Activated gamma-delta T cell treated with anti-CD3 and anti-CD28 coated beads, Interleukin-2, amount 50 U/mL, for 16 hours (primary cell): ENCODE data around the gene OSBPL7.

Experiments used
- DNase-seq: peaks from one replicate; pipeline ENCODE4 v3.0.0-alpha.2; 2020; ENCODE audit warnings: low read depth

Gene OSBPL7, protein sequence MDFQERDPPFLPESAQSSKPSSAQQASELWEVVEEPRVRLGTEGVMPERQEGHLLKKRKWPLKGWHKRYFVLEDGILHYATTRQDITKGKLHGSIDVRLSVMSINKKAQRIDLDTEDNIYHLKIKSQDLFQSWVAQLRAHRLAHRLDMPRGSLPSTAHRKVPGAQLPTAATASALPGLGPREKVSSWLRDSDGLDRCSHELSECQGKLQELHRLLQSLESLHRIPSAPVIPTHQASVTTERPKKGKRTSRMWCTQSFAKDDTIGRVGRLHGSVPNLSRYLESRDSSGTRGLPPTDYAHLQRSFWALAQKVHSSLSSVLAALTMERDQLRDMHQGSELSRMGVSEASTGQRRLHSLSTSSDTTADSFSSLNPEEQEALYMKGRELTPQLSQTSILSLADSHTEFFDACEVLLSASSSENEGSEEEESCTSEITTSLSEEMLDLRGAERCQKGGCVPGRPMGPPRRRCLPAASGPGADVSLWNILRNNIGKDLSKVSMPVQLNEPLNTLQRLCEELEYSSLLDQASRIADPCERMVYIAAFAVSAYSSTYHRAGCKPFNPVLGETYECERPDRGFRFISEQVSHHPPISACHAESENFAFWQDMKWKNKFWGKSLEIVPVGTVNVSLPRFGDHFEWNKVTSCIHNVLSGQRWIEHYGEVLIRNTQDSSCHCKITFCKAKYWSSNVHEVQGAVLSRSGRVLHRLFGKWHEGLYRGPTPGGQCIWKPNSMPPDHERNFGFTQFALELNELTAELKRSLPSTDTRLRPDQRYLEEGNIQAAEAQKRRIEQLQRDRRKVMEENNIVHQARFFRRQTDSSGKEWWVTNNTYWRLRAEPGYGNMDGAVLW

DNA sequence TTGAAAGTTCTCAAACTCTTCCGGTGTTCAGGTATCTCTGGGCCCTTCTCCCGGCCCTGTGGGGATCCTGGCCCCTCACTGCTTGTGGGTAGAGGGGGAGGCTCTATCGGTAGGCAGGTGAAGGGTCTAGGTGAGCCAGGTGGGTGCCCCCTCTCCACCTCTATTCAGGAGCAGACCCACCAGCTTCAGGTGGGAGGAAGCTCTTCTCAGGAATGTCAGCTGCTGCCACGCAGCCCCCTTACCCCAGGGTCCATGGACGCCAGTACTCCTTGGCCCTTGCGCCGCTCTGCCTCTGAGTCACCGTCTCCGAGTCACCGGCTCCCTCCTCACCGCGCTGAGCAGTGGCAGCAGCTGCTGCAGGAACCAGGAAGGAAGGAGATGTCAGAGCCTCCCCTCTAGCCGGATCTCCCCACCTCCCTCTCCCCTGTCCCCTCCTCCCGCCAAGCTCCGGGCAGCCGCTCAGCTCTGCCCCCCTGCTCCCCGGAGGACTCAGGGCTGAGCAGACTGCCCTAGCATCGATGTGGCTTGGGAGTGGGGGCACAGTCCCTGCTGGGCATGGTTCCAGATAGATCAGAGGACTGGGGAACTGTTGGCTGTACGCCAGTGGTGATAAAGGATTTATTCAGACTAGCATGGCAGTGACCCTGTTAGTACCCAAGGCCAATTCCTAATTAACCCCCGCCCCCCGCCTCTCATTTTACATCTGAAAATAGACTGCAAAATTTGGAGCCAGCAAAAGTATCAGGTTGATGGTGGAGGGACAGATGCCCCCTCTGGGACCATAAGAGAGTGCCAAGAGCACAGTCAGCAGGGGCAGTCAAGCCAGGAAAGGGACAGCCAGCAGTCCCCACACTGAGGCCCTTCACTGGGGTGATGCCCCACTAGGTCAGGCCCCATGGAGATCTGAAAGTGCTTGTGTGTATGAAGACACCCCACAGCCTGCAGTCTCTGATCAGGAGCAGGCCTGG lies at the start of gene OSBPL7:
Gene OSBPL7, minus strand, starts transcription at position 371 of the 968 bp plus-strand sequence. CDS start 1,516 bp downstream, outside the sequence.
- peak; percentile 67 for DNase-seq

DNA sequence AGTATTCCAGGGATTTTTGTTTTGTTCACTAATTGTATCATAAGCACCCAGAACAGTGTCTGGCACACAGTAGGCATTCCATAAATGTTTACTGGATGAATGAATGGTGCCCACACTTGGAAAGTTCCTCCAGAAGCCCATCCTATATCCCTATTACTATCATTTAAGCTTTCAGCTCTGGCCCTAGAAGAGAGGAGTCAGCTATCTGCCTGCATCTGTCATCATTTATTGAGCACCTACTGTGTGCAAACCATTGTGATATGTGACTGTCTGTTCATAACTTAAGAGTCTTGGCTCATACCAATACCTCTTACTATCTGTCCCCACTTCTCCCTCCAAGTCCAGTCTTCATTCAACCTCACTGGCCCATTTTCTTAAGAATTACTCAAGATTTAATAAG lies 49.5 kb upstream of the OSBPL7 start:
- no peak for DNase-seq

DNA sequence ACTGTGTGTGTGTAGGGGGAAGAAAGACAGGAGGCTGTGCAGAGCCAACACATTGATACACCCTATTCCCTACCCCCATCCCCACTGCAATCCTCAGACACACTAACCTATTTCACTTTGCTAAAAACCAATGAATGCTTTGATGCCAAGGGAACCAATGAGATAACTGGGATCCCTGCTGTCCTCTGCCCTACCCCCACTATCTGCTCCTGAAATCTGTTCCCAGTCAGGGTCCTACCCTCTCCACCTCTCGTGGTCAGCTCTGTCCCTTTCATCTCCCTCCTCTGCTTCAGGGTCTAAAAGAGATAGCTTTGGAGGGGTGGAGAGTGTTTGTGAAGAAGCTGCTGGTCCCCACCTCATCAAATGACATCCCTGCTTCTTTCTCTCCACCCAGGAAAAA lies 48.5 kb upstream of the OSBPL7 start:
- DNase-seq = no peak

DNA sequence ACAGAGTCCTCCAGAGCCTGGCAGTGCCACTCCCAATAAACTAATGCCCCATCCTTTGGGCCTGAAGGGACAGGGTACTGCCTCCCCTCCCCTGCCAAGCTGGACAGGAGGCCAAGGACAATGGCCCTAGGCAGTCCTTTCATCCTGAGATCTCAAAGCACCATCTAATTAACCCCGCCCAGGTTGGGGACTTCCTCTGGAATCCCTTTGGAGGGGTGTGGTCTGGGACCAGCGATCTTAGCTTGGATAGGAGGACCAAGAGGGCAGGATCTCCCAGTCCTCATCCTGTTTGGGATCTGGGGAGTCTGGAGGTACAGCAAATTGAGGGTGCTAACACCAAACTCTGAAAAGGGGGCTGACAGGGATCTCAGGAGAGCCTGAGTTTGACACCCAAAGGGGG lies 47.5 kb upstream of the OSBPL7 start:
- no peak for DNase-seq

DNA sequence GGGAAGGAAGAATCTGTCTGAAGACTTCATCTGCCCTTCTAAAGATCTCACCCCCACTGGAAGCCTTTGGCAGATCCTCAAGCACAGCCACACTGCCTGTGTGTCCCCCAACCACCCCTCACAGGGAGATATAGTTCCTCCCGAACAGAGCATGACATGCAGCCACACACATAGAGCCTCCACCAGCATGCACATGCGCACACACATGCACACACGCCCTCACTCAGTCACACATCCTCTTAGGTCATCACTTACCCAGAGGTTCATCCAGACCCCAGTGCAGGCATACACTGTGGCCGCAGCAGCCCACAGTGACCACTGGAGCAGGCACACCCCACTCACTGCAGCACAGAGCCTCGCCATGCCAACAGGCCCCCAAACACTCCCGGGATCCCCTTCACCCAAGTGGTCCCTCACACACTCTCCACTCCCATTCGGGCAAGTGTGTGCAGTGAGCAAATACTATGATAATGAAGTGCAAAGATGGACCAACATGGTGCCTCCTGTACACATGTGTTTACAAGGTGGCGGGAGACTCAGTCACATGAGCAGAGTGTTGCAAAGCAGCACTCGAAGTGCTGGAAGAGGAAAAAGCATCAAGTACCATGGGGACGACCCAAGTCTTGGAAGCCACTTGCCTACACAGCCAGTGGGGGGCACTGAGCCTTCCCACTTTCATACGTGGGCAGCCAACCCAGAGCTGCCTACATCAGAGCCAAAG lies 46.4 kb upstream of the OSBPL7 start:
- no peak for DNase-seq

DNA sequence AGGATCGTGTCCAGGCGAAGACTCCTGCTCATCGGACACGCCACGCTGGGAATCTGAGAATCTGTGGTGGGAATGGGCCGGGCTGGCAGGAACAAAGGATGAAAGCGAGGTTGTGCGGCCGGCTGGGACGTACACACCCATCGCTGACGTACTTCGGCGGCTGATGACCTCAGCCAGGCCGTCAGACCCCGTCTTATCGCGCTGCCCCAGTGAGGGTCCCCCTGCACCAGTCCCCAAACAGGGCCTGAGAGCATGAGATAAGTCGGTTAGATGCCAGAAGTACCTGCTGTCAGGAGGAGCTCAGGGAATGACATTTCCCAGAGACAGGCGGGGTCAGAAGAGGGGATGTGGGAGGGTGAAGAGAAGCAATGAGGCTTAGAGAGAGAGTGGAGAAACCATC lies 45.3 kb upstream of the OSBPL7 start:
- DNase-seq = no peak

DNA sequence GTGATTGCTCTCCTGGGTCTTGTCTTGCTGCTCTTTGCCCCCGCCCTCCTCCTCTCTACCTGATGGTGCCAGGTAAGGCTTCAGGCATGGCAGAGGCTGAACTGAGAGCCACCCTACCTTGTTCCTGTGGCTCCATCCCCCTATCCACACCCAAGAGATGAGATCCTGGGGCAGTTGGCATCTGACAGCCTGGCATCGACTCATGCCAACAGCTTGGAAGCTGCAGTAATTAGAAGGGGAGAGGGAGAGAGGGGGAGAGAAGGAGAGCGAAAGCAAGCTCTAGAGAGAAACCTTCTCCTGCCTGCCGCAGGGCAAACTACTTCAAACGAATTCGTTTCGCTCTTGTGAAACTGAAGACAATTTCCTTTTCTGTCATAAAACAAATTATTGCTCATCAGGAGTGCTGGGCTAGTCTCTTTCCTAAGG lies 43.2 kb upstream of the OSBPL7 start:
- DNase-seq = no peak

DNA sequence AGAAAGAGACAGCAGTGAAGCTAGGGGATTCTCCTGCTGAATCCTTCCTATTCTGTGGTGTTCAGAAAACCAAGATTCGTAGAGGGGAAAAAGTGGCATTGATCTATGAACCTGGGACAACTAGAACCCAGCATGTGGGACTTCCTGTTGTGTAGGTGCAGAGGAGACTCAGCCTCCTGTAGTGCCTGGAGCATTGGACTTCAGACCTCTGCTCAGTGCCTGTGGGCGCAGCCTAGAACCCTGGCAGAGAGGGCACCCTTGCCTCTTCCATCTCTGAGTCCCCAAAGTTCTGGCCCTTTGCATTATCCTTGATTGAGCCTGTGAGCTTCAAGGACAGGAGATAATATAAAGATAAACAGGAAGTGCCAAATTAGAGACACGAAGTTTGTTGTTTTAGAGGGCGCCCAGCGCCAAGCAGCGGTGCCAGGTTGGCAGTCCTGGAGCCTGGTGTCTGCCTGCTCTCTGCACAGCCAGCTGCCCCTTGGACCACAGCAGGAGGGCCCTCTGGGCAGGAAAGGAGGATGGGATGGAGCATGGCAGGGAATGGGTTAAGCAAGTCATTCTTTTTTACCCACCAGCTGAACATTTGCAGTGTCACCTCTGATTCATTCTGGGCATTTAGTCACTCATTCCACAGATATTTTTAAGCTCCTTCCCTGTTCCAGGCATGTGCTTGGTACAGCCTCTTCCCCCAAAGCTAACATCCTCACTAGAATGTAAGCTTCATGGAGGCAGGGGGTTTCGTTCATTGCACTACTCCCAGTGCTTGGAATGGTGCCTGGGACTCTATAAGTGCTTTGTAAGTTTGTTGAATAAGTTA lies 41.2 kb upstream of the OSBPL7 start:
- no peak for DNase-seq

DNA sequence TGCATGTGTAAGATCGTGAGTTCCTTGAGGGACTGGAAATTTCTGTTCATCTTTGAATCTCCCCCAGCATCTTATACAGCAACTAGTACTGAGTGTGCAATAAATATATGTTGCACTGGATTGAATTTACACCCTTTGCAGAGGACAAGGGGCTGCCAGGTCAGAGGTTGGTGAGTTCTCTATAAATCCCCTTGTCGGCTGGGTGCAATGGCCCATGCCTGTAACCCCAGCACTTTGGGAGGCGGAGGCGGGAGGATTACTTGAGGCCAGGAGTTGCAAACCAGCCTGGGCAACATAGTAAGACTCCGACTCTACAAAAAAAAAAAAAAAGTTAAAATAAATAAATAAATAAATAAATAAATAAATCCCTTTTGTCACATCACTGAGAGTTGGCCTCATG lies 38.8 kb upstream of the OSBPL7 start:
- no peak for DNase-seq

DNA sequence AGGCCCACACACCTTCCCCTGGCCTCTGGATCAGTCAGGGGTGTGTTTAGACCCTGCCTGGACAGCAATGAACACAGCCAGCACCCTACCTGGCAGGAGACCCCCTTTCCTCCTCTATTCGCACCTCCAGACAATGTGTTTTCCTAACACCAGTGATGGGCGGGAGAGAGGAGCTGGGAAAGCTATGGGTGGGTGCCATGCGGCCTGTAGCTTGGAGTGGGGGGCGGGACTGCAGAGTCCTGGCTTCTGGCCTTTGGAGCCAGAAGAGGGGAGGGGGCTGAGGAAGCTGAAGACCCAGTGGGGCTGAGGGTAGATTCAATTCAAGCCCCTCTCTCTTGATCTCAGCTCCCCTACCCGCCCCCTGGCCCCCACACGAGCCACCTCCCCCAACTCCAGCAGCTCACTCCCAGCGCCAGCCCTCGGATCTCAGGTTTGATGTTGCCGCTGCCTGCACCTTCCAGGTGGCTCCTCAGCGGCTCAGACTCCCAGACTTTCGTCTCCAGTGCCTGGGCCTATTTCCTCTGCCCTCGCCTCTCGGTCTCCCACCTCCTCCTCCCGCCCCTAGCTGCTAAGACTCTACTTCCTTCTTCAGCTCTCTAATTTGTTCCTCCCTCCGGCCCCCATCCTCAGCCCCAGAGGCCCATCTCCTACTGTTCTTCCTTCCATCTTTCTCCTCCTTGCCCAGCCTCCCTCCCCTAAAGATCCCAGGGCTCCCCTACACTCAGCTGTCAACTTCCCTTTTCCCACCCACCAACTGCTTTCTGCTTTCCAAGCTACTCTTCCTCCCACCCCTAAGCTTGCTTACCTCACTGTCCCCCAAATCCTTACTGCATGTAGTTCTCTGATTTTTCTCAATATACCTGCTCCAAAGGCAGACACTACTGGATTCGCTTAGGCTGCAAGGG lies 36.2 kb upstream of the OSBPL7 start:
- no peak for DNase-seq

DNA sequence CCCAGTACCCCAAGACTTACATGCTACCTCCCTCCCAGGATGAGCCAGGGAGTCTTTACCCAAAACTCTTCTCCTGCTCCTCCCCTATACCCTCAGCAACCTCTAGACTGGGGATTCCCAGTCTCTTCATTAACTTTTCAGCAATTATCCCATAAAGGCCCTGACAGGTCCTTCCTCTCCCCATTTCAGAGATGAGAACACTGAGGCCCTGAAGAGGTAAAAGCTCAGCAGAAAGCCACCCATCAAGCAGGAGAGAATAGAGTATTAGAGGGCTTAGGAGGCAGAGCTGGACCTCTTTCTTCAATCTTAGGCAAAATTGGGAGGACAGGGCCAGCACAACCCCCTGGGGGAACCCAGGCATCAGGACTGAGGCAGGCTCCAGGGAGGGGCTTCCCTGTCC lies 35.2 kb upstream of the OSBPL7 start:
- DNase-seq = no peak

DNA sequence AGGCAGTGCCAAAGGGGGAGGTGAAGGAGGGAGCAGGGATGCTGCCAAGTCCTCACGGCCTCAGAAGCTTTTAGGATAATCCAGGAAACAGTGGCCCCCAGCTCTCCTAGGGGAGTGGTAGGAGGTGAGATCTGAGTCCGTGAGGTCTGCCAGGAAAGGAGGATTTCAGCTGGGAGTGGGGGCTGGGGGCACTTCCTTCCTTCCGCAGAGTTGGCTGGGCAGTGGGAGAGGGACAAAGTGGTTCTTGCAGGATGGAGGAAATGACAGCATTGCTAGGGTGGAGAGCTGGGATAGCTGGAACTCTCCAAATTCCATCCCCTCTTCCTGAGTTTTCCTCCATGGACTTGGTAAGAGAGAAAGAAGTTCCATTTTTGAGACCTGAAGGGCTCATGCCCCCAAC lies 34.1 kb upstream of the OSBPL7 start:
- DNase-seq = no peak

DNA sequence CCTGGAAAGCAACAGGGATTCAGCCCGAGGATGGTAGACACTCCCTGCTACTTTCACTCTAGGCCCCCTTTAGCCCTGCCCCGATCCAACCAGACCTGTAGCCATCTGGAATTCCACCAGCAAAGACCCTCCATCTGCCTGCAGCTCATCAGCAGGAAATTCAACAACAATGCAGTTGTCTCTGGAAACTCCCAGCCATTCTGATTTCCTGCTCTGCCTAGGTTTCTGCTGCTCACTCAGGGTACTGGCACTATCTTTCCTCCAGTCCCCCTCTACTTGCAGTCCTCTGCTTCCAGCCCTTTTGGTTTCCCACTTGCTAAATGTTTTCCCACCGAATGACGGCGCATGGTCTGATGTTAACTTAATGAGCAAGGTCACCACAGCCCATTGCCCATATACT lies 32.0 kb upstream of the OSBPL7 start:
- DNase-seq = no peak

DNA sequence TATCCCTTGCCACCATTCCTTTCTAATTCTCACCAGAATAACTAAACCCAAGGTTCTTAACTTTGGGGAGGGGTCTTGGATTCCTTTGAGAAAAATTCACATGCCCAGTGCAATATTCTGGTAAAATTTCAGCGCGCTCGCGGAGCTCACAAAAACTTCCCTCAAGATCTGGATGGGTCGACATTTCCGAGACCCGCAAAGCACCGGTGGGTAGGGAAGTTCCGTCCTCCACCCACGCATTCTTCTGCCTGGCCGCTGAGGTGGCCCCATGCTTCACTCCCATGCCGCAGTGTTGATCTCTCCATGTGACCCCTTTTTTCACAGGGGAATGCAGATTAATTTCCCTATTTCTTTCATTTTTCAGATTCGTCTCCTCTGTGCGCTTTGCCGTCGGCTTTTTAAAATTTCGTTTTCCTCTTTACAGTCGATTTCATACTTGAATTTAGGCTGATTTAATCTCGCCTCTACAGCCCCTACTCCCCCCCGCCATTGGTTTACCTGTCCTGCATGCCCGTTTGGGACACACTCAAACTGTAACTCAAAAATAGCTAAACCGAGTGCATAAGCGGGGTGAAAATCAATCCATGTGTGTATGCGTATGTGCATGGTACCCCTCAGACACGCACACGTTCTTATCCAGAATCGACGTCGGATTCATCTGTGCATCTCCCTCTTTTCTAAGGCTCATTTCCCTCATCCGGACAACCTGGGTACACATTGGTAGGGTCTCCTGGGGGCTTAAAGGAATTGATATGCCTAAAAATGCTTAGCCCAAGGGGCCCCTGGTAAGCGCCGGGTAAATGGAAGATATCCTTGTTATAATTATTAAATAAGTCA lies 30.7 kb upstream of the OSBPL7 start:
- no peak for DNase-seq

DNA sequence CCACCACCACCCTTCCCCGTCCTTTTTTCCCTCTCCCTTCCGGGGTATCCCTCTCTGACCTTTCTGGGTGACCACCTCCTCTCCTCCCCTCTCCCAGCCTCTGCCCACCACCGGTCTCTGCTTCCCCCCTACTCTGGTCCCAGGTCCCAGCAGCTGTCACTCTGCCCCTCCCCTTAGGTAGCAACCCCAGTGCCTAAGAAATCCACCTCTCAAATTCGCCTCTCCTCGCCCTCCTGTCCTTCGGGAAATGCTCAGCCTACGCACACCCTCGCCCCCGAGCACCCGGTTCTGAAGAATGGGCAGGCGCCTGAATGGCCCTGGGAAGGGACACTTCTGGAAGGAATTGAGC lies 30.1 kb upstream of the OSBPL7 start:
- no peak for DNase-seq

DNA sequence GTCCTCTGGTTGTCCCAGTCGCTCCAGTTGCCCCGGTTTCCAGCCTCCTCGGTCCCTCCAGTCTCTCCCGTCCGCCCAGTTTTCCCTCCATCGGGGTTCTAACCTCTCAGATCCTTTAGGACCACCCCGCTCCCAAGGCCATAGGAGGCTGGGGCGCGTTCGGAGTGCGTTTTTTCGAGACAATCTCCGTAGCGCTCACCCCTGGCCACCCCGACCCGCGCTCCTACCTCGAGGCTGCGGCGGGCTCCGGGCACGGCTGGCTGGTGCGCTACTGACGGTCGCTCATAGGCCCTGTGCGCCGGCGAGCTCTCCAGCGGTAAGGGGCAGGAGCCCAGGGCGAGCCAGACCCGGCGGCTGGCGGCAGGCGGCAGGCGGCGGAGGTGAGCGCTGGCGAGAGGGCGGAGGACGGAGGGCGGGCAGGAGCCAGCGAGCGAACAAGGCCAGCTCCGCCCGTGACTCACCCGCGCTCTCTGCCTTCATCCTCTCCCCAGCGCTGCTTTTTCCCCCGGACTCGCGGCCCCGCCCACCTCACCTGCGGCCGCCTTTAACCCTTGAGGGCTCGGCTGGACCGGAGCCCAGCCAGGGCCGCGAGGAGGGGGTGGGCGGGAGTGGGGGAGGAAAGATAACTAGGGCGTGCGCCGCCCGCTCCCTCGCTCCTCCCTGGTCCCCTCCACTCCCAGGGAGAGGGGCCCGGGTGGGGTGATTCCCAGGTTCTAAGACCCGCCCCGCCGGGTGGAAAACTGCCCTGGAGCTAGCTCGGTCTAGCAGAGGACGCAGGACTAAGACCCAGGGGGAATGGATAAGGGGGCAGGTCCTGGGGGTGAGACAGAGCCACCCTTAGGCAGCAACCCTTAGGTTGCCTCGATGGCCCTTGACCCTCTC lies 29.3 kb upstream of the OSBPL7 start, which contains the start of gene SP6:
Gene SP6, minus strand, starts transcription at position 472 of the 882 bp plus-strand sequence. CDS start 2,734 bp downstream, outside the sequence.
- peak; percentile 56 for DNase-seq

DNA sequence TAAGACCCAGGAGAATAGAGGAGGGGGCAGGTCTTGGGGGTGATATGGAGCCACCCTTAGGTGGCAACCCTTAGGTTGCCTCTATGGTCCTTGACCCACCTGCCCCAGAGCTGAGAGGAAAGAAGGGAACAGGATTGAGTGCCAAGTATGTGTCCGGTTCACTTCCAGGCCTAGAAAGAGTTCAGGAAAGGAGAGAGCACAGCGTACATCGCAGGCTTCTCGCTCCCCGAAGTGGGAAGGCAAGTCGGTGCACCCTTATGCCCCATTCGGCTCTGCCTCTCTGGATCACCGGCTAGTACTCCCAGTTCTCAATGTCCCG lies 28.7 kb upstream of the OSBPL7 start:
- no peak for DNase-seq

DNA sequence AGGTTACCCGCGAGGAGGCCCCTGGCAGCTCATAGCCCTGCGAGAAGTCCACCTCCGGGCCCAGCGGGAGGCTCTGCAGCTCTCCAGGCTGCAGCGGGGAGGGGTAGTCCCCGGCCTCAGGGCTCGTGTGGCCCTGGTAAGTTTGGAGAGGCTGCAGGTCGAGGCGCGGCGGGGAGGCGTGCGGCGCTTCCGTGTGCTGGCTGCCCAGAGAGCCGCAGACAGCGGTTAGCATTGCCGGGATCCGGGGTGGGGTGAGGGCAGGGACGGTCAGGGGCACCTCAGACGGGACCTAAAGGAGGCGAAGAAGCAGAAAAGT lies 26.6 kb upstream of the OSBPL7 start:
- no peak for DNase-seq
